Left ventricle myocardium inferior (tissue), 1 donor: Measurements from ENCODE around the gene DLGAP4. TPM values are rescaled to one million over a fixed set of nuclear protein-coding genes. Genes with fewer than 3 reads are reported as not detected.

Experiments
- DNase-seq: peaks from one replicate; pipeline ENCODE4 v3.0.0-alpha.2; 2020
- H3K27ac ChIP-seq: fragments of 200-600 bp; replicated peaks from 2 replicates; pipeline ENCODE4 v1.8.0; 2021
- H3K27me3 ChIP-seq: fragments of 200-600 bp; 2 replicates; pipeline ENCODE4 v1.8.0; 2021; ENCODE audit warnings: low read depth
- H3K36me3 ChIP-seq: fragments of 200-600 bp; 2 replicates; pipeline ENCODE4 v1.8.0; 2021
- H3K4me1 ChIP-seq: fragments of 200-600 bp; 2 replicates; pipeline ENCODE4 v1.8.0; 2021
- H3K4me3 ChIP-seq: fragments of 200-600 bp; 2 replicates; pipeline ENCODE4 v1.8.0; 2021; ENCODE audit warnings: mild to moderate bottlenecking, moderate library complexity
- H3K9me3 ChIP-seq: fragments of 200-600 bp; replicated peaks from 2 replicates; pipeline ENCODE4 v1.8.0; 2021
- CTCF ChIP-seq: fragments of 200-600 bp; IDR thresholded peaks from 2 replicates; pipeline ENCODE4 v1.8.0; 2021; ENCODE audit warnings: antibody characterized with exemption, mild to moderate bottlenecking, borderline replicate concordance
- intact Hi-C: fragments of 100-400 bp; cut with micrococcal nuclease; formaldehyde crosslinking; loops from one replicate; pipeline ENCODE4 v1.11.0; 2022
- total RNA-seq: library from RNA; stranded (reverse); fragmentation: NEBNext Ultra II Directional; extraction: Animal tissue kit (Norgen Biotek cat#: 25700); gene quantifications from one replicate; pipeline ENCODE4 v1.2.1, GENCODE V29; 2021
- donor health status: DM: no; HTN: yes; CAD: no; lungs with severe emphysema.

DLGAP4 gene
- total RNA-seq, 1 donor from 2014 or later, result 51.7 TPM

GRCh38 chr20:36400909-36401735 lies 95.0 kb downstream of the DLGAP4 start:
- no peak overlapping the region for H3K27ac ChIP-seq
- peaks cover 87% of the 10 kb centered on the region for H3K27me3 ChIP-seq
- H3K36me3 ChIP-seq, result no peaks in the 10 kb centered on the region
- no peak for DNase-seq
- no peak overlapping the region for H3K4me3 ChIP-seq
- H3K4me1 ChIP-seq, result no peaks in the 10 kb centered on the region
- intact Hi-C loops, result no loop called here
- TF ChIP-seq CTCF, result no peak
- H3K9me3 ChIP-seq, result peaks cover 6% of the 10 kb centered on the region

GRCh38 chr20:36402708-36403107 lies 96.6 kb downstream of the DLGAP4 start:
- intact Hi-C loops, result no loop called here
- H3K36me3 ChIP-seq, result no peaks in the 10 kb centered on the region
- peaks cover 6% of the 10 kb centered on the region for H3K9me3 ChIP-seq
- H3K4me1 ChIP-seq, result no peaks in the 10 kb centered on the region
- H3K4me3 ChIP-seq, result no peak overlapping the region
- DNase-seq, result no peak
- H3K27me3 ChIP-seq, result peaks cover 78% of the 10 kb centered on the region
- H3K27ac ChIP-seq, result no peak overlapping the region
- TF ChIP-seq CTCF, result no peak

- no peak overlapping the region for H3K4me3 ChIP-seq
- H3K36me3 ChIP-seq, result no peaks in the 10 kb centered on the region
- peaks cover 6% of the 10 kb centered on the region for H3K9me3 ChIP-seq
- no peak for TF ChIP-seq CTCF
- no peak for DNase-seq
- peaks cover 3% of the 10 kb centered on the region for H3K4me1 ChIP-seq
- intact Hi-C loops, result no loop called here
- no peak overlapping the region for H3K27ac ChIP-seq
- H3K27me3 ChIP-seq, result peaks cover 73% of the 10 kb centered on the region
Measured at GRCh38 chr20:36404435-36404978, 98.4 kb downstream of the DLGAP4 start.

GRCh38 chr20:36405255-36405654 lies 99.1 kb downstream of the DLGAP4 start:
- H3K36me3 ChIP-seq, result no peaks in the 10 kb centered on the region
- TF ChIP-seq CTCF, result no peak
- peaks cover 65% of the 10 kb centered on the region for H3K27me3 ChIP-seq
- no peak overlapping the region for H3K27ac ChIP-seq
- no peak for DNase-seq
- no peak overlapping the region for H3K4me3 ChIP-seq
- H3K4me1 ChIP-seq, result peaks cover 3% of the 10 kb centered on the region
- intact Hi-C loops, result no loop called here
- H3K9me3 ChIP-seq, result peaks cover 6% of the 10 kb centered on the region

- intact Hi-C loops, result no loop called here
- H3K27ac ChIP-seq, result no peak overlapping the region
- H3K4me1 ChIP-seq, result peaks cover 3% of the 10 kb centered on the region
- H3K9me3 ChIP-seq, result peaks cover 6% of the 10 kb centered on the region
- H3K36me3 ChIP-seq, result no peaks in the 10 kb centered on the region
- TF ChIP-seq CTCF, result no peak
- DNase-seq, result no peak
- no peak overlapping the region for H3K4me3 ChIP-seq
- H3K27me3 ChIP-seq, result peaks cover 64% of the 10 kb centered on the region
Measured at GRCh38 chr20:36407199-36407733, 101.1 kb downstream of the DLGAP4 start.
